CD14-positive monocyte (primary cell): ENCODE measurements around the gene HPS4. TPM values are rescaled to one million over a fixed set of nuclear protein-coding genes. Genes with fewer than 3 reads are reported as not detected.

ENCODE experiments used
- DNase-seq, 3 donors: peaks; one replicate each; pipeline ENCODE4 v3.0.0-alpha.2; 2011 to 2022
- H2AFZ ChIP-seq: 2 replicates; pipeline ENCODE4 v1.6.0; 2012; ENCODE audit warnings: mild to moderate bottlenecking, low read depth, low read length, inconsistent platforms; ENCODE audit not compliant: insufficient read depth, poor library complexity, severe bottlenecking
- H3K27ac ChIP-seq, 2 donors: 1 replicate in 1 of 2; 2 replicates in 1 of 2; pipeline ENCODE4 v1.5.1; 2012 to 2013; ENCODE audit warnings: low read length in 2 of 2, control low read depth in 1 of 2, inconsistent platforms in 1 of 2, low read depth in 1 of 2, mild to moderate bottlenecking in 1 of 2
- H3K27me3 ChIP-seq, 2 donors: one replicate each; pipeline versions ENCODE4 v1.6.0 to v1.6.1; 2011 to 2013; ENCODE audit warnings: low read length in 2 of 2; ENCODE audit not compliant: control insufficient read depth in 2 of 2, insufficient read depth in 2 of 2
- H3K36me3 ChIP-seq, 2 donors: replicated peaks in 1 of 2; 1 replicate in 1 of 2; 2 replicates in 1 of 2; pipeline versions ENCODE4 v1.5.1 to v1.6.1; 2012 to 2013; ENCODE audit warnings: low read length in 2 of 2, control low read depth in 1 of 2, inconsistent platforms in 1 of 2, mild to moderate bottlenecking in 1 of 2; ENCODE audit not compliant: insufficient read depth in 2 of 2, control insufficient read depth in 1 of 2
- H3K4me1 ChIP-seq, 2 donors: 1 replicate in 1 of 2; 2 replicates in 1 of 2; pipeline versions ENCODE4 v1.5.1 to v1.6.1; 2012 to 2013; ENCODE audit warnings: low read length in 2 of 2, control low read depth in 1 of 2, inconsistent platforms in 1 of 2, mild to moderate bottlenecking in 1 of 2, moderate library complexity in 1 of 2; ENCODE audit not compliant: insufficient read depth in 2 of 2, control insufficient read depth in 1 of 2
- H3K4me2 ChIP-seq: replicated peaks from 2 replicates; pipeline ENCODE3; 2012; ENCODE audit warnings: low read length, moderate library complexity, mild to moderate bottlenecking; ENCODE audit not compliant: poor library complexity, severe bottlenecking; ENCODE audit errors: extremely low read depth
- H3K4me3 ChIP-seq, 3 experiments: fragments of 200-600 bp in 1 of 3; sonication (generic) in 1 of 3; replicated peaks in 1 of 3; 1 replicate in 2 of 3; 2 replicates in 1 of 3; pipeline ENCODE4 v1.5.1; 2011 to 2013; ENCODE audit warnings: low read length in 3 of 3, mild to moderate bottlenecking in 3 of 3, control low read depth in 2 of 3, low read depth in 2 of 3, inconsistent platforms in 1 of 3, moderate library complexity in 1 of 3
- H3K79me2 ChIP-seq: 2 replicates; pipeline ENCODE4 v1.6.0; 2012; ENCODE audit warnings: mild to moderate bottlenecking, control low read depth, inconsistent platforms, low read length, moderate library complexity; ENCODE audit not compliant: insufficient read depth
- H3K9ac ChIP-seq: 2 replicates; pipeline ENCODE4 v1.6.0; 2017; ENCODE audit warnings: low read length, mild to moderate bottlenecking; ENCODE audit not compliant: insufficient read depth, poor library complexity, severe bottlenecking
- H3K9me3 ChIP-seq, 2 donors: replicated peaks in 1 of 2; 1 replicate in 1 of 2; 2 replicates in 1 of 2; pipeline versions ENCODE4 v1.5.1 to v1.6.1; 2012 to 2013; ENCODE audit warnings: low read length in 2 of 2, control low read depth in 1 of 2; ENCODE audit not compliant: control insufficient read depth in 1 of 2, insufficient read depth in 1 of 2
- H4K20me1 ChIP-seq: 2 replicates; pipeline ENCODE4 v1.6.0; 2012; ENCODE audit warnings: mild to moderate bottlenecking, low read length, control low read depth, moderate library complexity; ENCODE audit not compliant: insufficient read depth
- H3K27ac Mint-ChIP-seq, 7 donors: one replicate each; pipeline ENCODE4 v1.8.0; 2020; ENCODE audit warnings: mild to moderate bottlenecking in 7 of 7, mixed read lengths in 7 of 7, moderate library complexity in 6 of 7, inconsistent platforms in 2 of 7
- H3K27me3 Mint-ChIP-seq, 3 donors: one replicate each; pipeline ENCODE4 v1.8.0; 2021 to 2022; ENCODE audit warnings: low read depth in 3 of 3, mild to moderate bottlenecking in 3 of 3, mixed read lengths in 3 of 3, moderate library complexity in 3 of 3, inconsistent platforms in 1 of 3
- H3K36me3 Mint-ChIP-seq, 2 donors: one replicate each; pipeline ENCODE4 v1.8.0; 2020; ENCODE audit warnings: mixed read lengths in 2 of 2, inconsistent platforms in 1 of 2, mild to moderate bottlenecking in 1 of 2
- H3K4me1 Mint-ChIP-seq: one replicate; pipeline ENCODE4 v1.8.0; 2020; ENCODE audit warnings: mild to moderate bottlenecking, mixed read lengths
- H3K4me3 Mint-ChIP-seq, 2 donors: one replicate each; pipeline ENCODE4 v1.8.0; 2020; ENCODE audit warnings: mild to moderate bottlenecking in 2 of 2, mixed read lengths in 2 of 2, moderate library complexity in 1 of 2
- H3K9me3 Mint-ChIP-seq, 7 donors: one replicate each; pipeline ENCODE4 v1.8.0; 2020 to 2022; ENCODE audit warnings: mixed read lengths in 7 of 7, mild to moderate bottlenecking in 6 of 7, moderate library complexity in 6 of 7, inconsistent platforms in 2 of 7
- WGBS: methylation state at CpG from one replicate; pipeline ENCODE4 v1.1.5; 2013; ENCODE audit warnings: missing lambda C conversion rate; ENCODE audit not compliant: insufficient coverage; 5-methylcytosine and 5-hydroxymethylcytosine counted together
- intact Hi-C, 2 donors: fragments of 100-400 bp; cut with micrococcal nuclease; formaldehyde crosslinking; loops; one replicate each; pipeline versions ENCODE4 v1.15.0 to v1.15.1; 2023
- polyA plus RNA-seq, 3 donors: library from polyadenylated mRNA; depleted of rRNA in 1 of 3; unstranded in 2 of 3; stranded (reverse) in 1 of 3; fragments of 300-500 nt in 2 of 3; fragments of >200 nt in 1 of 3; fragmentation: Illumina TruSeq in 2 of 3; gene quantifications; 1 replicate in 2 of 3; 2 replicates in 1 of 3; pipeline ENCODE4 v1.2.3, GENCODE V29; 2012 to 2021
- TF ChIP-seq, protein P1 (sequence below): fragments of 200-600 bp; IDR thresholded peaks from one replicate; pipeline ENCODE4 v1.8.0; 2022; ENCODE audit warnings: antibody characterized with exemption, mild to moderate bottlenecking

HPS4 gene
- polyA plus RNA-seq, 3 donors, result 5.7 to 21.6 (median 7.5) TPM

DNA sequence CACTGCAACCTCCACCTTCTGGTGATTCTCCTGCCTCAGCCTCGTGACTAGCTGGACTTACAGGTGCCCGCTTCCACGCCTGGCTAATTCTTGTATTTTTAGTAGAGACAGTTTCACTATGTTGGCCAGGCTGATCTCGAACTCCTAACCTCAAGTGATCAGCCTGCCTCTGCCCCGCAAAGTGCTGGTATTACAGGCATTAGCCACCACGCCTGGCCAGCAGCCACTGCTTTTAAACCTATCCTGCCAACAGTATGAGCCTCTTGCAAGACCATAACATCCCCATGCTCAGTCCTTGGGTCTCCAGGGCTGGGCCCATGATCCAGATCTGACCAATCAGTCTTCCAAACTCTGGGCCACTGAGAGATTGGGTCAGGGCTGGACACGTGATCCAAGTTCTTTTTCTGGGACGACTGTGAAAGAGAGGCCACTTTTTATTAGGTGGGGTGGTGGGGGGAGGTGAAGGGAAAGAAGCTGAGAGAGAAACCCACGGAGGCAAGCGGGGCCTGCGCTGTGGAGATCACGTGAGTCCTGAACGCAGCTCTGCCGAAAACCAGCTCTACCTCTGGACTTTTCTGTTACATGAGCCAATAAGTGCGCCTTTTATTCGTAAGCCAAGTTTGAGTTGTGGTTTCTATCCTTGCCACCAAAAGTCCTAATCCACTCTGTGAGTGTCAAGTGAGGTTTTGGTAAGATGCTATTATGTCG, 36.6 kb downstream of the HPS4 start:
- Histone ChIP-seq H3K36me3 (peaks cover 23 to 62% of the 10 kb centered on the region in 2 donors), H3K4me2 (no peak overlapping the region), H3K4me3 (no peak overlapping the region), H3K9me3 (no peaks in the 10 kb centered on the region), H3K9ac (no peak overlapping the region), H2AFZ (no peak overlapping the region), H4K20me1 (no peaks in the 10 kb centered on the region), H3K27ac (no peak overlapping the region), H3K79me2 (no peaks in the 10 kb centered on the region), H3K4me1 (peaks cover 4 to 6% of the 10 kb centered on the region in 2 donors), H3K27me3 (no peaks in the 10 kb centered on the region)
- Mint-ChIP-seq H3K4me3 (no peak overlapping the region), H3K27ac (peak overlapping the region in 1 of 7 donors; percentile 11), H3K27me3 (peaks cover 2 to 3% (median 2%) of the 10 kb centered on the region in 3 donors), H3K9me3 (peaks cover 0 to 2% (median 0%) of the 10 kb centered on the region in 7 donors), H3K4me1 (peaks cover 8% of the 10 kb centered on the region), H3K36me3 (peaks cover 55% of the 10 kb centered on the region in 2 donors)
- 96% methylated on average over 9 of the region's 17 CpGs for WGBS
- DNase-seq, result no peak
- intact Hi-C loops, result no loop called here
- TF ChIP-seq, protein P1, sequence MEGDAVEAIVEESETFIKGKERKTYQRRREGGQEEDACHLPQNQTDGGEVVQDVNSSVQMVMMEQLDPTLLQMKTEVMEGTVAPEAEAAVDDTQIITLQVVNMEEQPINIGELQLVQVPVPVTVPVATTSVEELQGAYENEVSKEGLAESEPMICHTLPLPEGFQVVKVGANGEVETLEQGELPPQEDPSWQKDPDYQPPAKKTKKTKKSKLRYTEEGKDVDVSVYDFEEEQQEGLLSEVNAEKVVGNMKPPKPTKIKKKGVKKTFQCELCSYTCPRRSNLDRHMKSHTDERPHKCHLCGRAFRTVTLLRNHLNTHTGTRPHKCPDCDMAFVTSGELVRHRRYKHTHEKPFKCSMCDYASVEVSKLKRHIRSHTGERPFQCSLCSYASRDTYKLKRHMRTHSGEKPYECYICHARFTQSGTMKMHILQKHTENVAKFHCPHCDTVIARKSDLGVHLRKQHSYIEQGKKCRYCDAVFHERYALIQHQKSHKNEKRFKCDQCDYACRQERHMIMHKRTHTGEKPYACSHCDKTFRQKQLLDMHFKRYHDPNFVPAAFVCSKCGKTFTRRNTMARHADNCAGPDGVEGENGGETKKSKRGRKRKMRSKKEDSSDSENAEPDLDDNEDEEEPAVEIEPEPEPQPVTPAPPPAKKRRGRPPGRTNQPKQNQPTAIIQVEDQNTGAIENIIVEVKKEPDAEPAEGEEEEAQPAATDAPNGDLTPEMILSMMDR, result no peak

DNA sequence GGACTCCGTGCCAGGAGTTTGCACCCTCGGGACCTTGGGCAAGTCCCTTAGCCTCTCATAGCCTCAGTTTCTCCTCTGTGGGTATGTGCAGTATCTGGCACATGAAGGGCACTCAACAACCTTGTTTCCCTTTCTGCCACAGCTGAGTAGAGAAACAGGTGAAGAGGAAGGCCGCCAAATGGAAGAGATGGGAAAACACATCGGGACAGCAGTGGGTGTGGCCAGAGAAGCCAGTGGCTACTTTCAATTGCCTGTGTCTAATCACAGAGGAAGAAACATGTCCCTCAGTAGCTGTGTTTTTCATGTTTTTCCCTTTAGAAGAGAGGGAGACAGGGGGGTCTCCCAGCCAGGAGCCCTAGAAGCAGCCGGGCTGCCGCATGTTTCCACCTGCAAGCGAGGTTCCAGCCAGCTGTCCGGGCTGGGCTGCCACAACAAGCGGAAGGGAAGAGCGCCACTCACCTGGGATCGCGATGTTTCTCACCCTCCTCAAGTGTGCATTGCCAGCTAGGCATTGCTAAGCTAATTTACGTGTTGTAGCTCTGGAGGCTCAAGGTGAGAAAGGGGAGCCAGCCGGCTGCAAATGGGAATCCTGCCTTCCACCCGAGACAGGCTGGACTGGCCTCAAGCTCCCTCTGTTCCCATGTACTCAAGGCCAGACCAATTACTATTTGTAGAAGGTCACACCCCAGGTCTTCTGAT, 37.9 kb downstream of the HPS4 start:
- intact Hi-C loops, result no loop called here
- no peak overlapping the region for H3K4me2 ChIP-seq
- no peaks in the 10 kb centered on the region for H3K9me3 ChIP-seq
- H3K27me3 ChIP-seq, result no peaks in the 10 kb centered on the region
- H3K4me3 Mint-ChIP-seq, result no peak overlapping the region
- 98% methylated on average over 13 of the region's 15 CpGs for WGBS
- peaks cover 45 to 47% of the 10 kb centered on the region in 2 donors for H3K36me3 Mint-ChIP-seq
- peaks cover 12 to 49% of the 10 kb centered on the region in 2 donors for H3K36me3 ChIP-seq
- H3K9me3 Mint-ChIP-seq, result peaks cover 0 to 2% (median 0%) of the 10 kb centered on the region in 7 donors
- no peaks in the 10 kb centered on the region for H3K79me2 ChIP-seq
- H3K9ac ChIP-seq, result no peak overlapping the region
- H3K27me3 Mint-ChIP-seq, result peaks cover 2 to 3% (median 2%) of the 10 kb centered on the region in 3 donors
- no peak overlapping the region for H3K27ac ChIP-seq
- TF ChIP-seq, protein P1, result no peak
- peaks cover 4 to 6% of the 10 kb centered on the region in 2 donors for H3K4me1 ChIP-seq
- no peak overlapping the region for H3K4me3 ChIP-seq
- DNase-seq, result no peak
- H2AFZ ChIP-seq, result no peak overlapping the region
- peaks cover 10% of the 10 kb centered on the region for H3K4me1 Mint-ChIP-seq
- peaks cover 4% of the 10 kb centered on the region for H4K20me1 ChIP-seq
- peak overlapping the region in 1 of 7 donors; percentile 76 for H3K27ac Mint-ChIP-seq
